NB4 (cell line): ENCODE measurements around the gene PHF12.

Source experiments
- DNase-seq: peaks from one replicate; pipeline ENCODE4 v3.0.0; 2010; ENCODE audit warnings: low read depth
- H3K4me3 ChIP-seq: one replicate; pipeline ENCODE4 v1.5.1; 2011; ENCODE audit warnings: mild to moderate bottlenecking, low read depth, low read length, moderate library complexity
- MAX ChIP-seq: IDR thresholded peaks from 2 replicates; pipeline ENCODE4 v1.6.1; 2011; ENCODE audit warnings: low read depth, low read length
- MYC ChIP-seq: IDR thresholded peaks from 2 replicates; pipeline ENCODE4 v1.6.1; 2011; ENCODE audit warnings: low read depth, low read length
- POLR2A ChIP-seq: IDR thresholded peaks from 2 replicates; pipeline ENCODE4 v1.6.1; 2011; ENCODE audit warnings: mild to moderate bottlenecking; ENCODE audit not compliant: insufficient read length; ENCODE audit errors: extremely low read depth
- TF ChIP-seq, protein P1 (sequence below): IDR thresholded peaks from one replicate; pipeline ENCODE4 v1.5.1; 2012; ENCODE audit warnings: low read depth, low read length

Gene PHF12

DNA sequence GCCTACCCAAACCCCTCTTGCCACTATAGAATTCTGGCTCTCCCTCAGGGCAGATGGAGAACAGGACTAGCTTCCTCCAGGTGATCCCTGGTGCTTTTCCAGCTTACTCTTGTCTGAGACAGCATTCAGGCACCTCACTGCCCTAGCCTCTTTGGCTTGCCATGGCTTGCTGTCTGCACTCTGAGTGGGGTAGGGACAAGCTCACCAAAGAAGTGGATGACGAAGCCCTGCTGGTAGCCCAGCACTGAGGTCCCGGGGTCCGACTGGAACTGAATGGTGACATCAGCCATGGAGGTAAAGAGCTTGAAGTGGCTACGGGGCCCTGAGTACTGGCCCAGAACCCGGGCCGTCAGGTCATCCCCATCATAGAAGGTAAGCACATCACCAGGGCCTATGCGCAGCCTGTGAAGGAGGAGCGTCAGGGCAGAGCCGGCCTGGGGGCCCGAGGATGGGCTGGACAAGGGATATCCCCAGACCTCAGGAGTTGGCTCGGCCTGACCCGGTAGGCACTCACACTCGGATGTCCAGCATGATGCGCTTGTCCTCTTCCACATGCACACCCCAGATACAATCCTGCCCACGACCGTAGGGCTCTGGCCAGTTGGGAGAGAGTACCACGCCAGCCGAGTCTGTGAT lies 7.6 kb upstream of the PHF12 start:
- TF ChIP-seq POLR2A: no peak
- TF ChIP-seq, protein P1, sequence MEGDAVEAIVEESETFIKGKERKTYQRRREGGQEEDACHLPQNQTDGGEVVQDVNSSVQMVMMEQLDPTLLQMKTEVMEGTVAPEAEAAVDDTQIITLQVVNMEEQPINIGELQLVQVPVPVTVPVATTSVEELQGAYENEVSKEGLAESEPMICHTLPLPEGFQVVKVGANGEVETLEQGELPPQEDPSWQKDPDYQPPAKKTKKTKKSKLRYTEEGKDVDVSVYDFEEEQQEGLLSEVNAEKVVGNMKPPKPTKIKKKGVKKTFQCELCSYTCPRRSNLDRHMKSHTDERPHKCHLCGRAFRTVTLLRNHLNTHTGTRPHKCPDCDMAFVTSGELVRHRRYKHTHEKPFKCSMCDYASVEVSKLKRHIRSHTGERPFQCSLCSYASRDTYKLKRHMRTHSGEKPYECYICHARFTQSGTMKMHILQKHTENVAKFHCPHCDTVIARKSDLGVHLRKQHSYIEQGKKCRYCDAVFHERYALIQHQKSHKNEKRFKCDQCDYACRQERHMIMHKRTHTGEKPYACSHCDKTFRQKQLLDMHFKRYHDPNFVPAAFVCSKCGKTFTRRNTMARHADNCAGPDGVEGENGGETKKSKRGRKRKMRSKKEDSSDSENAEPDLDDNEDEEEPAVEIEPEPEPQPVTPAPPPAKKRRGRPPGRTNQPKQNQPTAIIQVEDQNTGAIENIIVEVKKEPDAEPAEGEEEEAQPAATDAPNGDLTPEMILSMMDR: no peak
- no peak for TF ChIP-seq MYC
- no peak for TF ChIP-seq MAX
- no peak overlapping the region for H3K4me3 ChIP-seq
- DNase-seq: no peak

DNA sequence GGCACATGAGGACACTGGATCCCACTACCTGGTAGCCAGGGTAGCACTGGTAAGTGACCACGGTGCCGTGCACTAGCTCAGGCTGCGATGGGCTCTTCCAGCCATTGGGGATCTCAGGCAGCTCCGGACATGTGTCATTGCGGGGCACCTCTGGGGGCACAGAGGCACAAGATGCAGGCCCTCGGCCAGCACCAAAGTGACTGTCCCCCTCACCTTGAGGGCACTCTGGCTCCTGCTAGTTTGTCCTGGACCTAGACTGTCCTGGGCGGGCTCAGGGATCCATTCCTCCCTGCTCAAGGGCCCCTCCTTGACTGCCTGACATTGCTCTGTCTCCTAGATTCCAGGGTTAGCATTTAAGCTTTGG lies 6.7 kb upstream of the PHF12 start:
- H3K4me3 ChIP-seq: no peak overlapping the region
- no peak for DNase-seq
- TF ChIP-seq MAX: no peak

- no peak for DNase-seq
- TF ChIP-seq, protein P1: no peak
- TF ChIP-seq MYC (no peak), POLR2A (no peak), MAX (no peak)
- no peak overlapping the region for H3K4me3 ChIP-seq
These were observed 6.1 kb upstream of the PHF12 start for GRCh38 chr17:28957277-28957991.

DNA sequence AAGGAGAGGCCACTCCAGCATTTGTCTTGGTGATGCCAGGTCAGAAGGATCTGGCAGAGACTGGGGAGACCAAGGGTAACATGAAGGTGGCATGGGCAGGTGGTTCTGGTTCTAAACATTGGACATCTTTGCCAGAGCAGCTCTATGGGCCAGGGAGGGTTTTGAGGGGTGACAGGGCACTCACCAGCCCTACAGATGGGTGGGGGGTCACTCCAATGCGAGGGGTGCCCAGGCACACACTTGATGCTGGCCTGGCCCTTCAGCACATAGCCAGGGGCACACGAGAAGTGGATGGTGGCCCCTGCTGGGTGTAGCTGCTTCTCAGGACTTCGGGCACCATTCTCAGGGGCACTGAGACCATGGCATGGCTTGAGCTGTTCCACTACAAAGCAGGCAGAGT lies 5.5 kb upstream of the PHF12 start:
- TF ChIP-seq MYC: no peak
- no peak for TF ChIP-seq POLR2A
- TF ChIP-seq, protein P1: no peak
- no peak for TF ChIP-seq MAX
- no peak overlapping the region for H3K4me3 ChIP-seq
- DNase-seq: no peak

GRCh38 chr17:28956112-28956511 lies 4.8 kb upstream of the PHF12 start:
- H3K4me3 ChIP-seq: no peak overlapping the region
- DNase-seq: no peak
- TF ChIP-seq MAX (no peak), MYC (no peak), POLR2A (no peak)
- TF ChIP-seq, protein P1: no peak

- H3K4me3 ChIP-seq: no peak overlapping the region
- DNase-seq: no peak
These were observed 4.1 kb upstream of the PHF12 start for GRCh38 chr17:28955408-28955807.

More at GRCh38 chr17:28955408-28955807, 4.1 kb upstream of the PHF12 start:
- TF ChIP-seq MAX (no peak), MYC (no peak)
- TF ChIP-seq, protein P1: no peak
